GM19025 (cell line): ENCODE results near the gene SRP9.
A peak's percentile ranks its signal among the peaks of the same experiment; 100 is the strongest.
"Not testable (repeated sequence)": the region's sequence is repeated elsewhere in the genome, so short reads cannot be mapped to it uniquely, and the experiment has no call there.

Experiments used
- ATAC-seq: cut with Tn5 transposase; IDR thresholded peaks from one replicate; pipeline ENCODE4 v1.9.1; 2021; ENCODE audit warnings: mild to moderate bottlenecking, low read depth, moderate library complexity; ENCODE audit not compliant: unreplicated experiment

SRP9 gene

DNA sequence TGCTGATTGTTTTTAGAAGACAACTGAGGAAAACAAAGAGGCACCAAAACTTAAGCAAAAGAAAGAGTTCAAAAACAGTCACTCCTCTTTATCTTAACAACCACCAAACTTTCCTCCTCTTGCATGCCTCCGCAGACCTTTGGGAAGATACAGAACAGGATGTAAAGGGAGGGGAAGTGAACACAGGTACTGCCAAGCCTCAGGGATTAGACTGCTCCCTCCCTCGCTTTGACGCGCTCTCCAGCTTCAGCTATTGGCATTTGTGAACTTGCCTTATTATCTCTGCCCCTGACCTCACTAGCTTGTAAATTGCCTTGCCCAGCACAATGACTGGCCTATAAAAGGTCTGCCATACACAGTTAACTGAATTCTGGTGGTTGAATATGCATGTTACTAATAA lies 4.8 kb upstream of the SRP9 start:
- no peak for ATAC-seq

DNA sequence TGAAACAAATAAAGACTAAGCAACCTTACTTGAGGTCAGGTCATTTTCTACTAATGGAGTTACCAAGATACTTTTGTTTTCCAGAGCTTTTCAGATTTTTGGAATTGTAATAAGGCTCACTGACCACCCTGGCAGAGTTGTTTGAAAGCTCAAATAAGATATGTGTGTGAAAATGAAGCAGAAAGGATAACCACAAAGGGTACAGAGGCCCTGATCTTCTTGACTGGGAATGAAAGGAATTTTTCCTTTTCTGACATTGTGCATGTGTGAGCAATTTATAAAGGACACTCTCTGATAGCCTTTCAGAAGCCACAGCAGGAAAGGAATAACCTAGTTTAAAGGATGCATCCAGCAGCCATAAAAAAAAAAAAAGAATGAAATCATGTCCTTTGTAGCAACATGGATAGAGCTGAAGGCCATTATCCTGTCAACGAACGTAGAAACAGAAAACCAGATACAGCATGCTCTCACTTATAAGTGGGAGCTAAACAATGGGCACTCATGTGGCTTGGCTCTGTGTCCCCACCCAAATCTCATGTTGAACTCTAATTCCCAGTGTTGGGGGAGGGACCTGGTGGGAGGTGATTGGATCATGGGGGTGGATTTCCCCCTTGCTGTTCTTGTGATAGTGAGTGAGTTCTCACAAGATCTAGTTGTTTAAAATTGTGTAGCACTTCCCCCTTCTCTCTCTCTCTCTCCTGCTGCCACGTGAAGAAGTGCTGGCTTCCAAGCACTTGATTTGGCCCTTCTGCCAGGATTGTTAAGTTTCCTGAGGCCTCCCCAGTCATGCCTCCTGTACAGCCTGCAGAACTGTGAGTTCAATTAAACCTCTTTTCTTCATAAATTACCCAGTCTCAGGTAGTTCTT lies 3.1 kb upstream of the SRP9 start:
- no peak for ATAC-seq

DNA sequence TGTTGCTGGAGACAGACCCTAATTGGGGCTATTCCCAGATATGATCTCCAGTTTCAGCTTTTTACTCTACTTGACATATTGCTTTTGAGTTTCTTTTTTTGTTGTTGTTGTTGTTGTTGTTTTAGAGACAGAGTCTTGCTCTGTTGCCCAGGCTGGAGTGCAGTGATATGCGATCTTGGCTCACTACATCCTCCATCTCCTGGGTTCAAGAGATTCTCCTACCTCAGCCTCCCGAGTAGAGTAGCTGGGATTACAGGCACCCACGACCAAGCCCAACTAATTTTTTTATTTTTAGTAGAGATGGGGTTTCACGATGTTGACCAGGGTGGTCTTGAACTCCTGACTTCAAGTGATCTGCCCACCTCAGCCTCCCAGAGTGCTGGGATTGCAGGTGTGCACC lies 1.3 kb upstream of the SRP9 start:
- no peak for ATAC-seq

DNA sequence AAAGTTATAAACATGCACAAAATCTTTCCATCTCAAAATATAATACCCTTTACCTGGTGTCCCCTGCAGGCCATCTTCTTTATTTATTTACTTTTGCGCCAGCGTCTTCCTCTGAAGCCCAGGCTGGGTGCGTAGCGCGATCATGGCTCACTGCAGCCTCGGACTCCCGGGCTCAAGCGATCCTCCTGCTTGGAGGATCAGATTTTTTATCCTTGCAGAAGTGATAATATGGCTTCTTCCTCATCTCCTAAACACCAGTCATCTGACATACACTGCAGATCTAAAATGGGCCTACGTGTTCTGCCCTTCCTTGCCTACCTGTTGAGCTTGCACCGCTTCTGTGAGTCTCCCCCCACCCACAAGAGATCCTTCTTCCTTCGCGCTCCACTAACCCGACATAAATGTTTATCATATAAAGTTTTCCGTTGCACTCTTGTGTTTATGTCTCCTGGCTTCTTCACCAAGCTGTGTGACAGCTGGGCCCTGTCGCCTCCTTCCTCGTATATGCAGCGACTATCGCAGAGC lies 506 bp upstream of the SRP9 start:
- no peak for ATAC-seq

DNA sequence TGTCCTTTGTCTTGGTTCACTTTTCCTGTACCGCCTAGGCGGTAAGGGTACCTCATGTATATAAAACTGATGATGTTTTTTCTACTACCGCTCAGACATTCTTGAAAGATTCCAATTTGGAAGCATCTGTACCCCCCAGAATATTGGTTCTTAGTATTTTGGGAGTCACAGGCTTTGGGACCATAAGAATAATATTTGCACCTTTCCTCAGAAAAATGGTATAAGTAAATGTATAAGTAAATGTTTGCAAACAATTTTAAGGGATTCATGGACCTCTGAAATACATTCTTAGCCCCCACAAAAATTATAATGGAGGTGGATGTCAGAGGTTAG lies 677 bp downstream of the SRP9 start:
- no peak for ATAC-seq

DNA sequence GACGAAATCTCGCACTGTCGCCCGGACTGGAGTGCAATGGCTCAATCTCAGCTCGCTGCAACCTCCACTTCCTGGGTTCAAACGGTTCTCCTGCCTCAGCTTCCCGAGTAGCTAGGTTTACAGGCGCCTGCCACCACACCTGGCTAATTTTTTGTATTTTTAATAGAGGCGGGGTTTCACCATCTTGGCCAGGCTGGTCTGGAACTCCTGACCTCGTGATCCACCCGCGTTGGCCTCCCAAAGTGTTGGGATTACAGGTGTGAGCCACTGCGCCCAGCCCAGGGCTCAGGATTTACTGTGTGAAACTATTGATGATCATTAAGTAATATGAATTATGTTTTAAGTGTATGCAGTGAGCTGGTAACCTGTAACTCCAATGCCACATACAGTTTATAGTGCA lies 1.5 kb downstream of the SRP9 start:
- ATAC-seq = not testable (repeated sequence)

DNA sequence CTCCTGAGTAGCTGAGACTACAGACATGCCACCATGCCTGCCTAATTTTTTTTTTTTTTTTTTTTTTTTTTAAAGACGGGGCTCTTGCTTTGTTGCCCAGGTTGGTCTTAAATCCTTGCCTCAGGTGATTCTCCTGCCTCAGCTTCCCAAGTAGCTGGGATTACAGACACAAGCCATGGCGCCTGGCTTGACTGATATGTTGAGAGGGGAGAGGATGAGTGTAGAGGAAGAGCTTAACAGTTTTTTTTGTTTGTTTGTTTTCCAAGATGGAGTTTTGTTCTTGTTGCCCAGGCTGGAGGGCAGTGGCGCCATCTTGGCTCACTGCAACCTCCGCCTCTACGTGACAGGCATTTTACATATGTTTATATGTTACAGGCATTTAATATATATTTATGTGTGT lies 2.5 kb downstream of the SRP9 start:
- ATAC-seq = no peak

DNA sequence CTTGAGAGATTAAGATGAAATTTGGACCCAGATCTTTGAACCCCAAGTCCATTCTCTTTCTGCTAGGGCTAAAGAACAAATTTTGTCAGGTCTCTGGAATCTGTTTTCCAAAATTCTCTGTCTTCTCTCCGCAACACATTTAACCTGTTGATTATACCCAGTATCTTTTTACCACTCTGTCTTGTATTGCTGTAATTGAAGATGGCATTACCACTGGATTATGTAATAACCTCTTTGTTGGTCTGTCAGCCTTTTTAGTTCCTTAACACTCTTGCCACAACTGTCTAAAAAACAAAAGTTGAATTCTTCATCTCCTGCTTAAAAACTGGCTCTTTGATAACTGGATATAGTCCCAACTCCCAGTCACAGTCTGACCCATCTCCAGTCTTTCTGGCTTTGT lies 3.0 kb downstream of the SRP9 start:
- ATAC-seq = no peak

DNA sequence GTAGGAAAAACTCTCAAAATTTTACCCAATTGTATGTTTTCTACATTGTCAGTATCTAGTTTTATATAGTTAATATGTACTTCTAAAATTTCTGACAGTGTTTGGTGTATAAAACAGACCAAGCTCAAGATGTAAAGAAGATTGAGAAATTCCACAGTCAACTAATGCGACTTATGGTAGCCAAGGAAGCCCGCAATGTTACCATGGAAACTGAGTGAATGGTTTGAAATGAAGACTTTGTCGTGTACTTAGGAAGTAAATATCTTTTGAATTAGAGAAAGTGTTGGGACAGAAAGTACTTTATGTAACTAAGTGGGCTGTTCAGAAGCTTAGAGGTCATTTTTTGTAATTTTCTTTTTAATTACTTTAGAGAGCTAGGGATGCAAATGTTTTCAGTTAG lies 11.5 kb downstream of the SRP9 start:
- ATAC-seq = not testable (repeated sequence)

DNA sequence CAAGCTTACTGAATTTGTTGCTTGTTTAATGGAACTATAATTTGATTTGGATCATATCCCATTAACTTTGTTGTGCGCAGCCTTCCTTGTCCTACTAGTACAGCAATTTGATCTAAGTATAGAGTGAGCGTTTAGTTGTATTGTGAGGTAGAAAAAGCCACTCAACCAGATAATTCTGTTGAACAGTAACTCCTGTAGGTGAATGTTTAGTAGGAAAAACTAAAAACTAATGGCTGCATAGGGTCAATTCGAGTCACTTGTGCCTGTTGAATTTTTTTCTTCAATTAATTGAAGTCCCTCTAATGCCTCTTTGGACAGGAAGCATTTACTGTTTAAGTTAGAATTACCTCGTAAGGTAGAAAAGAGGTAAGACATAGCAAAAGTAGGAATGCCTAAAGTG lies 17.3 kb downstream of the SRP9 start:
- no peak for ATAC-seq

DNA sequence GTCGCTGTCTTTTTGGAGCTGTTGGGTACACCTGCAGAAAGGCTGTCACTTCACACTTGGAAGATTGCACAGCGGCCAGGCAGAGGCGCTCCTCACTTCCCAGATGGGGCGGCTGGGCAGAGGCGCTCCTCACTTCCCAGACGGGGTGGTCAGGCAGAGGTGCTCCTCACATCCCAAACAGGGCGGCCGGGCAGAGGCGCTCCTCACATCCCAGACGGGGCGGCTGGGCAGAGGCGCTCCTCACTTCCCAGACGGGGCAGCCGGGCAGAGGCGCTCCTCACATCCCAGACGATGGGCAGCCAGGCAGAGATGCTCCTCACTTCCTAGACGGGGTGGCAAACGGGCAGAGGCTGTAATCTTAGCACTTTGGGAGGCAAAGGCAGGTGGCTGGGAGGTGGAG lies 18.5 kb downstream of the SRP9 start:
- ATAC-seq = not testable (repeated sequence)

DNA sequence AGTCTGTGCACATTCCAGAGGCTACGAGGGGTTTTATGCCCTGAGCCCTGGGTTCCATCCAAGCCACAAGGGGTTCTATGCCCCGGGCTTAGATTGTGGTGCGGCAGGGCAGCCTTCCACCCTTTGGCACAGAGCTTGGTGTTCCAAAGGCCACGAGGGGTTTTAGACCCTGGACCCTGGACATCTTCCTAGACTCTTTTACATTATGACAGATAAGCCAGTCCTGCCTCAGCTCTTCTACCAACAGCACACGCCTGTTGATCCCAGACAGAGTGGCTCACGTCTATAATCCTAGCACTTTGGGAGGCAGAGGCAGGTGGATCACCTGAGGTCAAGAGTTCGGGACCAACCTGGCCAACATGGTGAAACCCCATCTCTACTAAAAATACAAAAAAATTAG lies 23.5 kb downstream of the SRP9 start:
- ATAC-seq = not testable (repeated sequence)

DNA sequence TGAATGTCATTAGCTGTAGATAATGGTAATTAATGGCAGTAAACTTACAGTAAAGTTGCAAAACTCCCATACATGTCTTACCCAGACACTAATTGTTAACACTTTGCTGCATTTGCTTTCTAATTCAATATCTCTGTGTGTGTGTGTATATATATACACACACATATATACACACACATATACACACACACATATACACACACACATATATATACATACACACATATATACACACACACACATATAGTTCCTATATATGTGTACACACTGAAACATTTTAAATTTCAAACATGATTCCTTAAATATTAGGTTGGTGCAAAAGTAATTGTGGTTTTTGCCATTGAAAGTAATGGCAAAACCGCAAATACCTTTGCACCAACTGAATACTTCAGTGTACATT lies 28.6 kb downstream of the SRP9 start:
- ATAC-seq = no peak

DNA sequence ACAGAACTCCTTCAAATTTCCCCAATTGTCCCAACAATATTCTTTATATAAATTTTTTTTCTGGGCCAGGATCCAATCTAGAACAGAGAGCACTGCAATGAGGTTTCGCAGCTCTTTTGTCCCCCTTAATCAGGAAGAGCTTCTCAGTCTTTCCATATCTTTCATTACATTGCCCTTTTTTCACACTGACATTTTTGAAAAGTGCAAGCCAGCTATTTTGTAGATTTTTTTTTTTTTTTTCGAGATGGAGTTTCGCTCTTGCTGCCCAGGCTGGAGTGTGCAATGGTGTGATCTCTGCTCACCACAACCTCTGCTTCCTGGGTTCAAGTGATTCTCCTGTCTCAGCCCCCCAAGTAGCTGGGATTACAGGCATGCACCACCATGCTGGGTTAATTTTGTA lies 29.1 kb downstream of the SRP9 start:
- not testable (repeated sequence) for ATAC-seq

DNA sequence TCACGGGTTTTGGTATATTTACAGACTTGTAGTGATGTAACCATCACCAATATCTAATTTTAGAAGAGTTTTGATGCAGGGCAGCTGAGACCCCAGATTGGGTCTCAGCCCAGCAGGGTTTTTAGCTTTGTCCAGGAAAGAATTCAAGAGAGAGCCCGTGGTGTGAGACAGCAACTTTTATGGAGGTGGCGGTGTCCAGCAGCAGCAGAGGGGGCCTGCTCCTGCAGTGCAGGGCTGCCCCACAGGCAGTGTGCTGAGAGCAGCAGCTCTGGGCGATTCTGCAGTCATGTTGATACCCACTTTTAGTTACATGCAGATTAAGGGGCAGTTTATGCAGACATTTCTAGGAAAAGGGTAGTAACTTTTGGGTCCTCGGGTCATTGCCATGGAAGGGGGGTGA lies 30.5 kb downstream of the SRP9 start:
- no peak for ATAC-seq

DNA sequence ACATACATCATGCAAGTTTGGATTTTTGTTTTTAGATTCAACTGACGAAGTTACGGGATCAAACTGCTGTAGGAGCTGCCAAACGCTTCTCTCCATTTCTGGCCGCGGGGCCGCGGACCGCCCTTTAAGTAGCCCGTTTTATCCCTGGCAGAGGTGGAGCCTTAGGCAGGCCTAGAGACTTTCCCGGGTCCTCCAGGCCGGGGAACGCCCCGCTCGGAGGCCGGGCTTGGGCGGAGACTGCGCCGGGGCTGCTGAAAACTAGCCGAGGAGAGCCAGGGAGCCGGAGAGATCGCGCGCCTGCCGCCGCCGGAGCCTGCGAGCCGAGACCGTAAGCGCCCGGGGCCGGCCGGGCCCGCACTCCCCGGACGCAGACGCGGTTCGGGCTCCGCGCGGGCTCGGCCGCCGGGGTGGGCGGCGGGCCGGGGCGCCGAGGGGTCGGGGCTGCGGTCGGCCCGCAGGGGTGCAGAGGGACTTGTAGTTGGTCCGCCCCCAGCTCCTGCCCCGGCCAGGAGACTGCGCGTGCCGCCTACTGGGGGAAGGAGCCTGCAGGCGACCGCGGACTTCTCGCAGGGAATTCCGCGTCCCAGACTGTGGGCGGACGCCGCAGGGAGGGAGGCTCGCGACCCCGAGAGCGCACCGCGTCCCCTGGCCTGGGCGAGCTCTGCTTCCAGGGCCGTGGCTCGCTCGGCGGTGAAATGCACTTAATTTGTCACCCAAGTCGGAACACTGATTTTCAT lies 32.4 kb downstream of the SRP9 start, which contains the start of gene EPHX1:
Gene EPHX1 (plus strand): TSS at position 283 of the 737 bp plus-strand sequence. CDS start 18,606 bp downstream, outside the sequence.
- peak; percentile 93 for ATAC-seq

DNA sequence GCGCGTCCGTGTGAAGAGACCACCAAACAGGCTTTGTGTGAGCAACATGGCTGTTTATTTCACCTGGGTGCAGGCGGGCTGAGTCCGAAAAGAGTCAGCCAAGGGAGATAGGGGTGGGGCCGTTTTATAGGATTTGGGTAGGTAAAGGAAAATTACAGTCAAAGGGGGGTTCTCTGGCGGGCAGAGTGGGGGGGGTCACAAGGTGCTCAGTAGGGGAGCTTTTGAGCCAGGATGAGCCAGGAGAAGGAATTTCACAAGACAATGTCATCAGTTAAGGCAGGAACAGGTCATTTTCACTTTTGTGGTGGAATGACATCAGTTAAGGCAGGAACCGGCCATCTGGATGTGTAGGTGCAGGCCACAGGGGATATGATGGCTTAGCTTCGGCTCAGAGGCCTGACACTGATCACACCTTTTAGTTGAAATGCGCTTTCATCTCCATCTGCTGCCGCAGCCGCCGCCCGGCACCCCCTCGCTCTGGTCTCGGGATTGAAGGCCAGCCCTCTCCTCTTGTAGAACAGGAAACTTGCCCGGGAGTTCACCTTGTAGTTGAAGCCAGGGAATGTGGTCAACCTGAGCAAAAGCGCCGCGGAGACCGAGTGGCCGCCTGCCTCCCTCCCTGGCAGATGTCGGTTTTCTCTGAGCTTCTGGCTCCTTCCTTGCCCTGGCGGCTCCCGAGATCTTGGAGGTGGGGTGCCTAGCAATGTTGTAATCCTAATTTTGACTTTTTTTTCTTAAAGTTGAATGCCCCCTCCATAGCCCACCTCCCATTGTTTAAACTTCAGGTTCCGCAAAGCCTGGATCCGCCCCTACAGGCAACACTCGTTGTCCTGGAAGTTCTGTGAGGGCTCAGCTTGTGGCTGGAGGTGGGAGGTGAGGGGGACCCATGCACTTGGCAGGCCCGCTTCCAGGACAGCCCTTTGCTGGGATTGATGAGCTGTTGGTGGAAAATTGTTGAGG lies 33.2 kb downstream of the SRP9 start:
- ATAC-seq = not testable (repeated sequence)

DNA sequence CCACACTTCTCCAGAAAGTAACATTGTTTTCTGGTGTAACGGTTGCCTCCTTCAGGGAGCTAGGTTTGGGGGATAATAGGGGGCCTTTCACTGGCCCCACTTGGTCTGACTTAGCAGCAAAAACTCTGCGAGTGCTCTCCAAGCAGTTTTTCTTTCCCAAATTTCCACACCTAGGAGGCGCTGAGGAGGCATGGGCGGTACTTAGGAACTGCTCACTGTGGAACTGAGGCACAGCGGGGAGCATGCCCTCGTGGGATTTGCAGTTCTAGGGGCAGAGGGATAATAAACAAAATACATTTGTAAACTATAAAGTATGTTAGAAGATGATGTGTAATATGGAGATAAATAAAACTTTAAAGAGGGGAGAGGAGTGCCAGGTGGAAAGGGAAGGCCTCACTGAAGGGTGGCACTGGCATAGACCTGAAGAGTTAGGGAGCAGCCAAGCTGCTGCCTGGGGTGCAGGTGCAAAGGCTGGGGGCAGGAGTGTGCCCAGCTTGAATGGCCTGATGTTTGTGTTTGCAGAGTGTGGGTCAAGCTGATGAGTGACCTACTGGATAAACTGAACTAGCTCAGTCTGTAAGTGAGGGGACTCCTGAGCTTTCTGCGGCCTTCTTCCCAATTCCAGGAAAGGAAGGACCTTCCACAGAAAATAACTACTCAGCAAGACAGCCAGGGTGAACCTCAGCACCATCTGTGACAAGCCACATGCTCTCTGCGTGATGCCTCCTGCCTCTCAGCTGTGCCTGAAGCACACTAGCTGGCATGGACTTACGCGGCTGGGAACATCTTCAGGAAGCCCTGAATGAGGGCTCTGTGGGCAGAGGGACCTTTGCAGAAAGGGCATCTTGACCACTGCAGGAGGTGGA lies 34.2 kb downstream of the SRP9 start:
- ATAC-seq = no peak

DNA sequence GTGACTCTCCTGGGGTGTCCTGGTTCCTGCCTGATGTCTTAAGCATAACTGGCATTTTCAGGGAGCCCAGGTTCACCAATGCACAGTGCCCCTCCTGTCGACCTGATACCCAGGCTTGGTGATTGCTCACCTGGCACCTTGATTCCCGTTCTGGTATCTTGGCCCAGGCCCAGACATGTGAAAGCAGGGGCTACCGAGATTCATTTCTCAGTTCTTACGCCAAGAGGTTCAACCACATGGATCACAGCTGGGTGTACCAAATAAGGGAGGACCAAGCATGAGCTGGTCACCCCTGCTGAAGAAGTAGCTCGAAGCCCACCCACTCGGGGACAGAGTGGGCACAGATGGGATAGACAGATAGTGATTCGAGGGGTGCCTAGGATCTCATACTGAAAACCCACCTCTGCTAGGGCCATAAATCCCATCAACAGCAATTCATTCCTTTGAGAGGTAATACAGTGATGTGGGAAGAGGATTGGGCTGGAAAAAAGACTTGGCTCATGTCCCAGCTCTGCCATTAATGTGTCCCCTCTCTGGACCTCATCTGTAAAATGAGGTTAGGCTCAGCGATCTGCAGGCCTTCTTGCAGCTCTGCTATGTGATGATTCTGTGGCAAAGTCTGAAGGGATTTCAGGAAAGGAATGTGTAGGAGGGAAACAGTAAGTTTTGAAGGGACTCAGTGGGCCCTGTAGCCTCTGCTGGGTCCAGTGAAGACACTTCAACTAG lies 35.0 kb downstream of the SRP9 start:
- no peak for ATAC-seq
